GM21381 (cell line): ENCODE measurements around the gene PTTG1IP.
A peak's percentile ranks its signal among the peaks of the same experiment; 100 is the strongest.
"Not testable (repeated sequence)": the region's sequence is repeated elsewhere in the genome, so short reads cannot be mapped to it uniquely, and the experiment has no call there.

Experiments
- ATAC-seq: cut with Tn5 transposase; IDR thresholded peaks from one replicate; pipeline ENCODE4 v1.9.1; 2021; ENCODE audit warnings: mild to moderate bottlenecking, moderate library complexity; ENCODE audit not compliant: unreplicated experiment

Gene PTTG1IP

DNA sequence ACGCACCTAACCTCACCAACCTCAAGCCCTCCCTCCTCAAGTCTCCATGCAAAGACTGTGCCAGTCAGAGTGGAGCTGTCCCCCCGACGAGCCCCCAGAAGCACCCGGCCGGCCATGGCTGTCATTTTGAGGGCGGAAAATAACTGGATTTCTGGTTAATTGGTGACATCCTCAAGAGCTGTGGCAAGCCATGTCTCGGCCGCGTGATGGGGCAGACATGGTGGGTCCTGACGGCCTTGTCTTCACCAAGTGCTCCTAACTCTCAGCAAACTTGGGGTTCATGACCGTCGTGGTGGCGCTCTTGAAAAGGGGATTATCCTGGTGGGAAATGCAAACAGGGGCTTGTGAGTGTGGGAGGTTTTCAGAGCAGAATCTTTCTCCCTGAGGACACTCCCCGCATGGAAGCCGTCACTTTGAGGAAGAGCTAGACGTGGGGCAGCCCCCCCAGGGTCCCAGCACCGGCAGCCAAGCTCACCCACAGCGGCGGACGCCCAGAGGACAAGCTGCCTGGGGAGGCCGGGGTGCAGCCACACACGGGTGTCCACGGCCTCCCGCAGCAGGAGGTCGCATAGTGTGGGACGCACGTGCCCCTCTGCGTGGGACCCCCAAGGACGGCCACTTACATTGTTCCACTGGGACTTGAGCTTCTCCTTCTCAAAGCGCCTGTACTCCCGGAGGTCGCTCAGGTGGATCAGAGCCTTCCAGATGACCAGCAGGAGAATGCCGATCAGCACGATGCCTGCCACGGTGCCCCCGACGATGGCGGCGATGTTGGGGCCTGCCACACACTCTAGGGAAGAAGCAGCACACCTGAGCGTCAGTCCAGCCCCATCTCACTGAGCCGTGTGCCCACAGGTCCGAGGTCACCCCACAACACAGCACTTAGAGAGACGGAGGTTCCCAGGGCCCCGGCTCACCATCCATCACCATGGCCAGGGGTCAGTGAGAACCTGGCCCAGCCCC lies 12.9 kb upstream of the PTTG1IP start:
- ATAC-seq, result no peak

DNA sequence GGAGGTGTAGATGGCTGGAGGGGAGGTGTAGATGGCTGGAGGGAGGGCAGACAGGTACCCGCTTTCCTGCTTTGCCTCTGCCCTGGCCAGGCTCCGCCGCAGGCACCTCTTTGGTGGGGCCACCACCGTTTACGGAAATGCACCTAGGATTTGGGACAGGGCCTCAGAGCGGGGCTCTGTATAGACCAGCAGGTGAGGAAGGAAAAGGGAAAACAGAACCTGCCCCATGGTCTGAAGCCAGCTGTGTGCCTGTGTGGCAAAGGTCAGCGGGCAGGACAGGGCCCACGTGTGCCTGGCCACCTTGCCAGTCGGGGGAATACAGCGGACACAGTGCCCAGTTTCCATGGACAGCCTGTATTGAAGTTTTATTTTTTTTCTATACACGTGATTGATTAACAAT lies 12.1 kb upstream of the PTTG1IP start:
- no peak for ATAC-seq

DNA sequence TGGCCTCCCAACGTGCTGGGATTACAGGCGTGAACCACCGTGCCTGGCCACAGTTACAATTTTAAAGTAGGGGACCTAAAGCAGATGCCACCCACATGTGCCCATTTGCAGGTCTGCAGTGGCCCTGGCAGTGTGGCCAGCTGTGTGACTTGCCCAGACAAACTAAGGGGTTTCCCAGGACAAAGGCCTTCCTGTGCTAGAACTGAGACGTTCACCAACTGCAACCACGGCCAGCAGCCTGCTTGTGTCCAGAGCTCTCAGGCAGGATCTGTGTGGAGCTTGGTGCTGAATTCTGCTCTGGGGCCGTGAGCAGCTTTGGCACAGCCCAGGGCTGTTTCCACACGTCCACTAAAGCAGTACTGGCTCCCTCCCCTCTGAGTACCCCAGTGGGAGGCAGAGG lies 10.6 kb upstream of the PTTG1IP start:
- ATAC-seq, result no peak

DNA sequence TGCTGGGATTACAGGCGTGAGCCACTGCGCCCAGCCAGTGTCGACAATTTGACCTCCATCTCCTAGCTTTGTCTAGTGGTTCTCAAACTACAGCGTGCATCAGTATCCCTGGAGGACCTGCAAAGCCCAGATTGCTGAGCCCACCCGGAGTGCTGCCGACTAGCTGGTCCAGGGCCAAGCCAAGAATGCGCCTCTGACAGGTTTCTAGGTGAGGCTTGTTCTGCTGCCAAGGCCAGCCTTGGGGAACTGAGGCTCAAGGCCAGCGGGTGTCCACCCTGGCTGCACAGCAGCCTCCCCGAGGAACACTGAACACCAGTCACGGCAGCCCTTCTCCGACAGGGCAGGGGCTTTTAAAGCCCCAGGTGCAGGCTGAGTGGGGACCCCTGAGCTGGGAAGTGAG lies 9.8 kb upstream of the PTTG1IP start:
- ATAC-seq, result no peak

DNA sequence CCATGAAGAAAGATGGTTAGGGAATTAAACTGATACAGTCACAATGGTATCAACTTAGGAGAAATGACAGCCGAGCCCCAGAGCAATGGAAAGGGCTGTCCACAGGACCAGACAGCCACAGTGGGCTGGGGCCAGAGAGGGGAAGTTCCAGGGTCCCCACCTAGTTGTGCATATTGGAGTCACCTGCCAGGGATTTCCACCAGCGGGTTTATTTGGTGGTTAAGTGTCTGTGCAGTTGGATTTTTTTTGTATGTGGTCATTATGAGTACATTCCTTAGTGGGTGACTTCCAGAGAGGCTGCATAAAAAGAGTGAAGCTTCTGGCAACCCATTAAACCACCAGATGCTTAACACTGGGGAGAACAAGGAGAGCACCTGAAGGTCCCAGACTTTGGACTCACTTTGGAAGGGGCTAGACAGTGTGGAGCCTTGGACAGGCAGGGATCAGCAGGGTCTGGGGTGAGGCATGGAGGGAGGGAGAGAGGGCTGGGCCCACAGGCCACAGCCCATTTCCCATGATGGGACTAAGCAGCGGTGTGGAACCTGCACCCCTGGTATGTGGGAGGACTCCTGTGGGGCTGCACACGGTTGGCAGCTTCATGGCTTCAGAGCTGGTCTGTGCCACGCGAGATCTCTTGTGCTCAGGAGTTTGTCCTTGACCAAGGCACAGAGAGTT lies 7.8 kb upstream of the PTTG1IP start:
- ATAC-seq, result no peak

DNA sequence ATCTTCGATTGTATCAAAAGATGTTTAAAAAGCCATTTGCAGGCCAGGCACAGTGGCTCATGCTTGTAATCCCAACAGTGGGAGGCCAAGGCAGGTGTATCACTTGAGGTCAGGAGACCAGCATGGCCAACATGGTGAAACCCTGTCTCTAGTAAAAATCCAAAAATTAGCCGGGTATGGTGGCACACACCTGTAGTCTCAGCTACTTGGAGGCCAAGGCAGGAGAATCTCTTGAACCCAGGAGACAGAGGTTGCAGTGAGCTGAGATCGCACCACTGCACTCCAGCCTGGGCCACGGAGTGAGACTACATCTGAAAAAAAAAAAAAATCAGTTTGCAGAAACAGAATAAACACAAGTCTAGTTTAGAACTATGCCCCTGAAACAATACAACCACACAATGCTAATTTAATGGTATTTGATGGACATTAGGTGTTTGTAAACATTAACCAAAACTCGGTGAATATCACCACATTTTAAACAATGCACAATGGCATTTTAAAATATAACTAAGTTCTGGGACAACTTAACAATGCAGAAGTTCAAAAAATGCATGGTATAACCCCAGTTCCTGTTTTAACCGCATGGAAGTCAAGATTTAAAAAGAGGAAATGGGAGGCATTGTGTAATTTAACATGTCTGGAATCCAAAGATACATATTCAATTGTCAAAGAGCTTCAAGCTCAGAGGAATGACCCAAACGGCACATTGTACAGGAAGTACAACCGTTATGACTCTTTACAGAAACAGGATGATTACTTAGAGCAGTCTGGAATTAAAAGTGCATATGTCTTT lies 7.1 kb upstream of the PTTG1IP start:
- no peak for ATAC-seq

DNA sequence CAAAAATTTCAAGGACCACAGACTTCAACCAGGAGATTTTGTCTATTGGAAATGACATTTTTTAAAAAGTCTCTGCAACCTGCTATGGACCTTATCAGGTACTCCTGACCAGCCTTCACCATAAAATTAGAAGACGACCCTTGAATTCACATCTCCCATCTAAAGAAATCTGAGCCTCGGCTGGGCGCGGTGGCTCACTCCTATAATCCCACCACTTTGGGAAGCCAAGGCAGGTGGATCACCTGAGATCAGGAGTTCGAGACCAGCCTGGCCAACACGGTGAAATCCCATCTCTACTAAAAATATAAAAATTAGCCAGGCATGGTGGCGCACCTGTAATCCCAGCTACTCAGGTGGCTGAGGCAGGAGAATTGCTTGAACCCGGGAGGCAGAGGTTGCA lies 5.7 kb upstream of the PTTG1IP start:
- ATAC-seq, result not testable (repeated sequence)

DNA sequence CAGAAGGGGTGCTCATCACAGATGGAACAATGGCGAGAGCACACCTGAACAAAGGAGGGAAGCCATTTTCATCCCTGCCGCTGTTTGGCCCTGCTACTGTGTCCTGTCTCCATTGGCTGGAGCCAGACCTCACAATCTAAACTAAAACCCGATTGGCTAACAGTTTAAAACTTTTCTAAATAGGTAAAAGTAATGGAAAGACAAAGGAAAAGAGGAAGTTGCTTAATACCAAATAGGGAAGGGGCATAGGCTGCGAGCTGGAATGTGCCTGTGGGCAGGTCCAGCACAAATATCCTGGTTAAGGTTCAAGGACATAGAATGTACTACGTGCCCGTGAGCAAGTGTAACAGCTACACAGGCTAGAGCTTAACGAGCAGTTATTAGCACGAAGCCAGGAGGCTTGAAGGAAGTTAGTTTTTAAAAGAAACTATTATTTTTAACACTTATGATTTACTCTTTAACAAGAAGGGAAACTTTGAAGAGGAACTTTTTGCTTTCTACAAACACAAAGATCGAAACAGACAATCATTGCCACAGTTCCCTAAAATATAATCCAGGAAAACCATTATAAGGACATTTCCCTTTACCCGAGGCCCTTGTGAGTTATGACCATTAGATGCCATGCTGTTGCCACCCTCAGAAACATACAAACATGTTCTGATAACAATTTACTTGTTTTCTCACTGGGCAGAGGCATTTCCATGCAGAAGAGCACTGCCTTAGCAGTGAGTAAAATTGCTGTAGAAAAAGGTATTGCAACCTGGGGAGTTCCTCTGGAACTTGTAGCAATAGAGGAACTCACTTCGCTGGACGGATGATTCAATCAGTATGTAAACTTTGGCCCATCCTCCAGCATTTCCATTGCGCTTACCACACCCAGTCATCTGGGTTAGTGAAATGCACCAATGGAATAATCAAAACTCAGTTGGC lies 4.8 kb upstream of the PTTG1IP start:
- ATAC-seq, result no peak

DNA sequence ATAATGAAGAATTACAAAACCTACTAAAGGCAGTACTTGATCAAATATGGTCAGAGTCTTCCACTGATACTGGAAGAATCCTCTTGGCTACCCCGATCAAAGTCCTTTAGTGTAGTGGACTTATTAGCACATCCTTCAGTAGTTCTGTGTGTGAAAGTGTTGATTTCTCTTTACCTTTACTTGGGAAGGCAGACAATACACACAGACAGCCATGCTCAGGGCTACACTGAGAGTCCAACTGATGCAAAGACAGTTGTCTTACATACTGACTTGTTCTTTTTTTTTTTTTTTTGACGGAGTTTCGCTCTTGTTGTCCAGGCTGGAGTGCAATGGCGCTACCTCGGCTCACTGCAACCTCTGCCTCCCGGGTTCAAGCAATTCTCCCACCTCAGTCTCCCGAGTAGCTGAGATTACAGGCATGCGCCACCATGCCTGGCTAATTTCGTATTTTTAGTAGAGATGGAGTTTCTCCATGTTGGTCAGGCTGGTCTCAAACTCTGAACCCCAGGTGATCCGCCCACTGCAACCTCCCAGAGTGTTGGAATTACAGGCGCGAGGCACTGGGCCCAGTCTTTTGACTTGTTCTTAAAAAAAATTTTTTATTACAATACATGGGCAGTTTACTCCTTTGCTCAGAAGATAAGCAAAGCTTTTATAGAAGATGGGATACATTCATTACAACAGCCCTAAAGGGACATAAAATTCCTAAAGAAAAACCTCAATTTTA lies 3.5 kb upstream of the PTTG1IP start:
- ATAC-seq, result no peak

DNA sequence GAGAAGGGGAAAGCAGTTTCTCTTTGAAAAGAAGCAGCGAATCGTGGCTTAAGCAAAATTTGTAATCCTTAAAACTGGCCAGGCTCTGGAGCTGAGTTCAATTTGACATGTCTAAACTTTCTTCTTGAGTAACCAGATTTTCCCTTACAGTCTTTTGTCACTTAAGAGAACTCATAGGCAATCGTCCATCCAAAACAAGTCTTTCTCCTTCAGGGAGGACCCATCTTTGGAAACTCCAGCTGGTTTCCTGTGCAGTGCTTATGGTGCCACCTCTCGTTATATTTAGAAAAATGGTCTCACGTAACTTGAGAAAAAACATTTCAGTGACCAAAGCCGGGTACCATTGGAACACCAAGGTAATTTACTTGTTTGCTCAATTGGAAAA lies 1.8 kb upstream of the PTTG1IP start:
- ATAC-seq, result no peak

DNA sequence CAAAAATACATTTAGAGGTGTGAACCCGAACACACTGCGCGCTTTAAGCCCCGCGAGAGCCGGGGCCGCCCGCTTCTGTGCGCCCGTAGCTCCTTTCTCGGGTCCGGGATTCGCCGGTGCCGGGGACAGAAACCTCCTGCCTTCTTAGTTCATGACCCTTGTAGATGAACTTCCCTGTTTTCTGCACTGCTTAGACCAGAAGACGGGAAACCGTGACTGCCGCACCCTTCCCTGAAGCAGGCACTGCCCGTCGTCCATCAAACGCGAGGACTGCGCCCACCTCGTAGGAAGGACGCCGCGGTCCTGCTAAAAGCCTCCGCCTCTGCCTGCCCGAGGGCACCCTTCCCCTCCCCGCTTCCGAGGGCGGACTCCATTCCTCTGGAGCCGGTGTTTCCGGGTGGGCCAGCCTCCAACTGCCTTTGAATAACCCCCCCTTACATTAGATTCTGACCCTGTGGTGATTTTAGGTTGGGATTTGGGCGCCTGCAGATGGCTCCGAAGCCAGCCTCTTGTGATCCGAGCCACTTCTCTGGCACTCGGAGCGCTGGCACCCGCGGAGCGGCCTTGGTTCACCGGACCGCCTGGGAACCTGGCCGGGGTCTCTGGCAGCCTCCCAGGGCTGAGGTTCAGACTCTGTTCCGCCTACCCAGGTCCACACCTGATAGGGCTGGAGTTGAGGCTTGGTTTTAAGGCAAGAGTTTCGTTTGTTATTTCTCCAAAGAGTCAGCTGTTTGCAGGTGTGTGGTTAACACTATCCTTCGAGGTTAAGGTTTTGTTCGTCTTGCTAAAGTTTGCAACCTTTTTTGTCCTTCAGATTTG lies 1.2 kb upstream of the PTTG1IP start:
- ATAC-seq, result peak; percentile 0

DNA sequence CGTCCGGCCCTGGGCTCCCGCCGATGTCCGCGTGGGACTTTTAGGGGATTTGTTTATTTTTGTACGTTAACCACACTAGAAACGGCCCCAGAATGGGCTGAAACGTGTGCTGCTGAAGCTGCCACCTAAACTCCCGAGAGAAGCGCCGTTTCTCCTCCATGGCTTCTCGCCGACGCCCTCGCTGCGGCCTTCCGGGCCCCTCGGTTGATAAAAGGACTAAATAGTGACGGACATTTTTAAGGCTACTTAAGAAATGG lies 678 bp upstream of the PTTG1IP start:
- ATAC-seq, result peak; percentile 7

DNA sequence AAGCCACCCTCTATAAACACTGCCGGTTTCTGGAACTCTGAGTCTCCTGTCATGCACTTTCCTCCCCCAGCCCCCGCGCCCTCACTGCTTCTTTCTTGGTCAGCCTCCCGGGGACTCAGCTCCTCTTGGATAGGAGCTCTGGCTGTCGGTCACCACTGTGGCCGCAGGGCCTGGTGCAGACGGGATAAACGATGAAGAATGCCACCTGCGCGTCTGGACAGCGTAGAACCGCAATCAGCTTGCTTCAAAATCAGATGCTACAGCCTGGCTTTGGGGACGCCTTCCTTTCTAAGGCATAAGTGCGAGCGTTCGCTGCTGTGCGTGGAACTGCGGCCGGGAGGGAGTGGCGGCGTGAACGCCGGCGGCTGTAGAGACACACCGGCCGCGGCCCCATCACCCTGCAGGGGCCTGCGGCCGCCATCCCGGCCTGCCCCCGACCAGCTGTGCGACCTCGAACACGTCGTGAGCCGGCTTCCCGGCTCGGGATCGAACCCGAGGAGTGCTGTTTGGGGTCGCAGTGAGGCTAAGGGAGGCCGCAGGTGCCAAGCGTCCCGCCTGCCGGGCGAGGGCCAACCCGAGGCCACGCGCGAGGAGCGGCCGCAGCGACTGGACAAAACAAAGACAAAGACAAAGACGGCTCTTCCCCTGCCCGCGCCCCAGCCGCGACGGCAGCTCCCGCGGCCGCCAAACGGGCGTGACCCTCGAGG lies 688 bp downstream of the PTTG1IP start:
- no peak for ATAC-seq

DNA sequence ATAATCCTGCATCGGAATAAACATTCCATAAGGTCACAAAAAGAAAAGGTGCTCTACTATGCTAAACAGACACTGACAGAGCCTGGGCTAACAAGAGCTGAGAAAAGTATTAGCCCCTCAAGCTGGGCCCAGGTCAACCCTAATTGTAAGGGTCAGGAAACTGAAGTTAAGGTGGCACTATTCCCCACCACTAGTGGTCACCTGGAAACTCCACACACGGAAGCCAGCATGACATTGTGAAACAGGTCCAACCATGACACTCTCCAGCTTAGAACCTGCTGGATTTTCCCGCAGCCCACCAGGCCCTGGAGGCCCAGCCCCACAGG lies 1.2 kb downstream of the PTTG1IP start:
- no peak for ATAC-seq

DNA sequence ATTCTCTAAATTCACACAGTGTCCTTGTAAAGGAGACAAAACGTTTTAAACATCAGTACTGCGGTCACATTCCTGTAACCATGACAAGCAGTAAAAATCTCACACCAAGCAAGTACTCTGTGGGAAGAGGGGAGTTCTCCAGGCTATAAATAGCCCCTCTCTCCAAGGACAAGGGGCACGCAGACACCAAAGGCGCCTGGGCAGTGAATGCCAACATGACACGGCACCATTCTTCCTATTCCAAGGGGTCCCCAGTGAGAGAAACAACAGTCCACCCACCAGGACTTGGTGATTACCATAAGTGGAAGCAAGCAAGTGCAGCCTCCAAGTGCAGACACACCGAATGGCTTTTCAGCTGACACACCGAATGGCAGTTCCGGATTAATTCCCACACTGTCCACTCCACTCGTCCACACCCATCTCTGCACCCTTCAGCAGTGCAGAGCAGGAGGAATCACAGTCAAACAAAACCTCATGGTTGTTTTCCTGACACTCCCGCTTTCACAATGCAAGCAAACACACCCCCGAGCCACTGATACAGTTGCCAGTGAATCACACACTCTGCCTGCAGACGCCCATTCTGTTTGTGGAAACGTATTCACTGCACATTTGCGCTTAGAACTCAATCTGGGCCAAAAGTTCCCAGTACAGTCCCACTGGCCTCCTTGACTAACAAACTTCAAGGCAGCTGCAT lies 1.8 kb downstream of the PTTG1IP start:
- ATAC-seq, result no peak

DNA sequence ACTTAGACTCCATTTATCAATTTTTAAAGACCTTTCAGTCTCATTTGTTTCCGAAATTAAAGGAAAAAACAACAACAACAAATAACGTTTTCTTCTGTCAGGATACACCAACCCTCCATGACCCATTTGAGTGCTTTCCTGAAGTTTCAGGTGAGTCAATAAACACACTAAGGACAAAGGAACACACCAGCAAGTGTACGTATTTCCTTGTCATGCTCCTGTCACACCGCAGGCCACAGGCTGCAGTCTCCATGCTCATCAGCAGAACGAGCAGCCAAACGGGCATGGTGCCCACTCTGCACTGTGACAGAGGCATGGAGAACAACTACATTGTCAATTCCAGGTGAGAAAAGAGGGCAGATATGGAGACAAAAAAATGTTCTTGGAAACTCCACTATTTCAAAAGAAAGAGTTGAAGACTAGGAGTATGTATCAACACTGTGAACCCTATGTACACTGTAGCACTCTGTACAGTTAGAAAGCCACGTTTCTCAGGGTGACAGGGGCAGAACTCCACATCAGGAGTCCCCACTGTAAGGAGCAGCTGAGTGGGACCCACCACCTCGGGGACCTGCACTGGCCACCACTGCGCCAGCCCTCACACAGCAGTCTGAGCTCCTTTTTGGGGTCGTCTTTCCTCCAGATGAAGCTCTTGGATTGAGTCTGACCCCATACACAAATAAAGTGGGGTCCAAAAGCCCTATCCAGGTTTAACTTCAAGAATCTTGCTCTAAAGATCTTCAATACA lies 2.6 kb downstream of the PTTG1IP start:
- ATAC-seq, result no peak
